HEK293 (cell line): ENCODE results near the gene SLC15A4.

Source experiments
- CTCF ChIA-PET: fragments of 350-600 bp; formaldehyde crosslinking; extraction: SDS; loops from one replicate; lab custom pipeline; 2021; ENCODE audit warnings: antibody characterized with exemption; lab: Yijun Ruan, JAX
- POLR2A ChIA-PET: fragments of 300-600 bp; formaldehyde crosslinking; extraction: SDS; loops from one replicate; lab custom pipeline; 2020; ENCODE audit warnings: antibody characterized with exemption, inconsistent platforms; lab: Yijun Ruan, JAX
- H3K27ac ChIP-seq: fragments of 200-500 bp; sonication (Bioruptor generic); 2 replicates; pipeline ENCODE4 v1.5.1; 2014; ENCODE audit warnings: low read depth, low read length, control low read depth, inconsistent platforms; ENCODE audit errors: extremely low read depth
- H3K36me3 ChIP-seq, 2 experiments: fragments of 200-500 bp in 1 of 2; sonication (Bioruptor generic) in 1 of 2; 1 replicate in 1 of 2; 2 replicates in 1 of 2; pipeline ENCODE4 v1.5.1; 2014 to 2017; ENCODE audit warnings: inconsistent platforms in 2 of 2, low read length in 2 of 2; ENCODE audit not compliant: control insufficient read depth in 2 of 2, insufficient read depth in 1 of 2
- H3K4me1 ChIP-seq: fragments of 200-500 bp; sonication (Bioruptor generic); 2 replicates; pipeline ENCODE4 v1.5.1; 2014; ENCODE audit warnings: mild to moderate bottlenecking, low read length, inconsistent platforms; ENCODE audit not compliant: control insufficient read depth, insufficient read depth
- H3K4me3 ChIP-seq: 2 replicates; pipeline ENCODE4 v1.5.1; 2011; ENCODE audit warnings: low read depth, mild to moderate bottlenecking, control low read depth, low read length, moderate library complexity
- H3K9me3 ChIP-seq: fragments of 200-500 bp; sonication (Bioruptor generic); 2 replicates; pipeline ENCODE4 v1.5.1; 2014; ENCODE audit warnings: low read depth, low read length, inconsistent platforms; ENCODE audit not compliant: control insufficient read depth, insufficient read depth
- ATF2 ChIP-seq: fragments of 450-650 bp; formaldehyde crosslinking; IDR thresholded peaks from 2 replicates; pipeline ENCODE4 v1.5.1; 2016; ENCODE audit warnings: missing biosample characterization, missing genetic modification characterization, low read depth
- BCL11A ChIP-seq: fragments of 450-650 bp; formaldehyde crosslinking; IDR thresholded peaks from 2 replicates; pipeline ENCODE4 v1.5.1; 2016; ENCODE audit warnings: low read depth, missing biosample characterization, missing genetic modification characterization
- EGR2 ChIP-seq: fragments of 450-650 bp; formaldehyde crosslinking; IDR thresholded peaks from 2 replicates; pipeline ENCODE4 v1.5.1; 2016; ENCODE audit warnings: low read depth, missing biosample characterization, missing genetic modification characterization
- HOXD13 ChIP-seq: sonication (generic); formaldehyde crosslinking; IDR thresholded peaks from 2 replicates; pipeline ENCODE4 v1.8.0; 2022; ENCODE audit warnings: missing genetic modification reagents, borderline replicate concordance
- MEIS1 ChIP-seq: sonication (generic); formaldehyde crosslinking; IDR thresholded peaks from 2 replicates; pipeline ENCODE4 v1.8.1; 2022; ENCODE audit warnings: missing genetic modification reagents, mild to moderate bottlenecking, borderline replicate concordance
- REPIN1 ChIP-seq: fragments of 450-650 bp; formaldehyde crosslinking; IDR thresholded peaks from 2 replicates; pipeline ENCODE4 v1.5.1; 2017; ENCODE audit warnings: missing biosample characterization, missing genetic modification characterization, low read depth
- SP2 ChIP-seq: fragments of 450-650 bp; formaldehyde crosslinking; IDR thresholded peaks from 2 replicates; pipeline ENCODE4 v1.5.1; 2016; ENCODE audit warnings: missing biosample characterization, missing genetic modification characterization
- TRIM28 ChIP-seq: IDR thresholded peaks from 2 replicates; pipeline ENCODE4 v1.6.1; 2011; ENCODE audit warnings: low read length, control low read depth, borderline replicate concordance
- ZBTB7A ChIP-seq: fragments of 450-650 bp; formaldehyde crosslinking; IDR thresholded peaks from 2 replicates; pipeline ENCODE4 v1.5.1; 2016; ENCODE audit warnings: low read depth, missing biosample characterization, missing genetic modification characterization
- ZFP3 ChIP-seq: fragments of 450-650 bp; formaldehyde crosslinking; IDR thresholded peaks from 2 replicates; pipeline ENCODE4 v1.5.1; 2016; ENCODE audit warnings: low read depth, missing biosample characterization, missing genetic modification characterization
- ZNF140 ChIP-seq: fragments of 450-650 bp; formaldehyde crosslinking; IDR thresholded peaks from 2 replicates; pipeline ENCODE4 v1.5.1; 2016; ENCODE audit warnings: missing biosample characterization, missing genetic modification characterization
- ZNF169 ChIP-seq: fragments of 450-650 bp; formaldehyde crosslinking; IDR thresholded peaks from 2 replicates; pipeline ENCODE4 v1.5.1; 2016; ENCODE audit warnings: missing biosample characterization, missing genetic modification characterization
- ZNF549 ChIP-seq: fragments of 450-650 bp; IDR thresholded peaks from 2 replicates; pipeline ENCODE4 v1.5.1; 2018; ENCODE audit warnings: missing biosample characterization, missing genetic modification characterization, mild to moderate bottlenecking, inconsistent platforms, moderate library complexity
- ZNF629 ChIP-seq: fragments of 450-650 bp; formaldehyde crosslinking; IDR thresholded peaks from 2 replicates; pipeline ENCODE4 v1.5.1; 2017; ENCODE audit warnings: missing biosample characterization, missing genetic modification characterization
- ZNF645 ChIP-seq: fragments of 450-650 bp; formaldehyde crosslinking; IDR thresholded peaks from 2 replicates; pipeline ENCODE4; 2016; ENCODE audit warnings: missing biosample characterization, missing genetic modification characterization
- ZNF660 ChIP-seq: fragments of 450-650 bp; IDR thresholded peaks from 2 replicates; pipeline ENCODE4 v1.5.1; 2018; ENCODE audit warnings: missing biosample characterization, mild to moderate bottlenecking, missing genetic modification characterization
- ZNF791 ChIP-seq: fragments of 450-650 bp; formaldehyde crosslinking; IDR thresholded peaks from 2 replicates; pipeline ENCODE4 v1.5.1; 2016; ENCODE audit warnings: missing biosample characterization, missing genetic modification characterization
- ZNF843 ChIP-seq: fragments of 450-650 bp; formaldehyde crosslinking; IDR thresholded peaks from 2 replicates; pipeline ENCODE4 v1.5.1; 2016; ENCODE audit warnings: missing biosample characterization, missing genetic modification characterization
- TF ChIP-seq, protein P1 (sequence below): fragments of 450-650 bp; formaldehyde crosslinking; IDR thresholded peaks from 2 replicates; pipeline ENCODE4 v1.5.0; 2017; ENCODE audit warnings: missing biosample characterization, missing genetic modification characterization, borderline replicate concordance
- TF ChIP-seq, protein P2 (sequence below): fragments of 450-650 bp; formaldehyde crosslinking; conservative IDR thresholded peaks from 2 replicates; pipeline ENCODE4 v1.5.1; 2016; ENCODE audit warnings: low read depth, missing biosample characterization, missing genetic modification characterization

SLC15A4 gene

DNA sequence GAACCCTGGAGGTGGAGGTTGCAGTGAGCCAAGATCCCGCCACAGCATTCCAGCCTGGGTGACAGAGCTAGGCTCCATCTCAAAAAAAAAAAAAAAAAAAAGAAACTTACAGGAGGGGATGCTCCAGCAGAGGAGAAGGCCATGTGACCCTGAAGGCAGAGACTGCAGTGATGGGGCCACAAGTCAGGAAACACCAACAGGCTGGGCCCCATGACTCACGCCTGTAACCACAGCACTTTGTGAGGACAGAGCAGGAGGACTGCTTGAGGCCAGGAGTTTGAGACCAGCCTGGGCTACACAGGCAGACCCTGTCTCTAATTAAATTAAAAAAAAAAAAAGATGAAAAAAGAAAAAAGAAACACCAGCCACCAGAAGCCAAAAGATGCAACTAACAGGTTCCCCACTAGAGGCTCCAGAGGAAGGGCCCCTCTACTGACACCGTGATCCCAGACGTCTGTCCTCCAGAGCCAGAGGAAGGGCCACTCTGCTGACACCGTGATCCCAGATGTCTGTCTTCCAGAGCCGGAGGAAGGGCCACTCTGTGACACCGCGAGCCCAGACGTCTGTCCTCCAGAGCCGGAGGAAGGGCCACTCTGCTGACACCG is 20.4 kb upstream of the SLC15A4 start:
- ChIA-PET CTCF (no interaction called here), POLR2A (no interaction called here)
- no peaks in the 10 kb centered on the region for H3K4me1 ChIP-seq
- no peaks in the 10 kb centered on the region for H3K9me3 ChIP-seq
- H3K4me3 ChIP-seq: no peak overlapping the region
- TF ChIP-seq REPIN1 (no peak), ZFP3 (tag by site-specific recombination) (no peak), ZNF645 (tag by site-specific recombination) (no peak), HOXD13 (CRISPR knock-in tag) (no peak), MEIS1 (CRISPR knock-in tag) (no peak), ZNF549 (tag by site-specific recombination) (no peak), ZNF629 (tag by site-specific recombination) (no peak), ZNF660 (tag by site-specific recombination) (no peak), SP2 (tag by site-specific recombination) (no peak), ZNF843 (tag by site-specific recombination) (no peak), ZNF140 (tag by site-specific recombination) (no peak), BCL11A (no peak), ZNF169 (tag by site-specific recombination) (no peak), ATF2 (tag by site-specific recombination) (no peak), ZNF791 (tag by site-specific recombination) (no peak), ZBTB7A (no peak), TRIM28 (no peak), EGR2 (tag by site-specific recombination) (no peak)
- TF ChIP-seq, protein P1, sequence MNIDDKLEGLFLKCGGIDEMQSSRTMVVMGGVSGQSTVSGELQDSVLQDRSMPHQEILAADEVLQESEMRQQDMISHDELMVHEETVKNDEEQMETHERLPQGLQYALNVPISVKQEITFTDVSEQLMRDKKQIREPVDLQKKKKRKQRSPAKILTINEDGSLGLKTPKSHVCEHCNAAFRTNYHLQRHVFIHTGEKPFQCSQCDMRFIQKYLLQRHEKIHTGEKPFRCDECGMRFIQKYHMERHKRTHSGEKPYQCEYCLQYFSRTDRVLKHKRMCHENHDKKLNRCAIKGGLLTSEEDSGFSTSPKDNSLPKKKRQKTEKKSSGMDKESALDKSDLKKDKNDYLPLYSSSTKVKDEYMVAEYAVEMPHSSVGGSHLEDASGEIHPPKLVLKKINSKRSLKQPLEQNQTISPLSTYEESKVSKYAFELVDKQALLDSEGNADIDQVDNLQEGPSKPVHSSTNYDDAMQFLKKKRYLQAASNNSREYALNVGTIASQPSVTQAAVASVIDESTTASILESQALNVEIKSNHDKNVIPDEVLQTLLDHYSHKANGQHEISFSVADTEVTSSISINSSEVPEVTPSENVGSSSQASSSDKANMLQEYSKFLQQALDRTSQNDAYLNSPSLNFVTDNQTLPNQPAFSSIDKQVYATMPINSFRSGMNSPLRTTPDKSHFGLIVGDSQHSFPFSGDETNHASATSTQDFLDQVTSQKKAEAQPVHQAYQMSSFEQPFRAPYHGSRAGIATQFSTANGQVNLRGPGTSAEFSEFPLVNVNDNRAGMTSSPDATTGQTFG (tag by site-specific recombination): no peak
- TF ChIP-seq, protein P2, sequence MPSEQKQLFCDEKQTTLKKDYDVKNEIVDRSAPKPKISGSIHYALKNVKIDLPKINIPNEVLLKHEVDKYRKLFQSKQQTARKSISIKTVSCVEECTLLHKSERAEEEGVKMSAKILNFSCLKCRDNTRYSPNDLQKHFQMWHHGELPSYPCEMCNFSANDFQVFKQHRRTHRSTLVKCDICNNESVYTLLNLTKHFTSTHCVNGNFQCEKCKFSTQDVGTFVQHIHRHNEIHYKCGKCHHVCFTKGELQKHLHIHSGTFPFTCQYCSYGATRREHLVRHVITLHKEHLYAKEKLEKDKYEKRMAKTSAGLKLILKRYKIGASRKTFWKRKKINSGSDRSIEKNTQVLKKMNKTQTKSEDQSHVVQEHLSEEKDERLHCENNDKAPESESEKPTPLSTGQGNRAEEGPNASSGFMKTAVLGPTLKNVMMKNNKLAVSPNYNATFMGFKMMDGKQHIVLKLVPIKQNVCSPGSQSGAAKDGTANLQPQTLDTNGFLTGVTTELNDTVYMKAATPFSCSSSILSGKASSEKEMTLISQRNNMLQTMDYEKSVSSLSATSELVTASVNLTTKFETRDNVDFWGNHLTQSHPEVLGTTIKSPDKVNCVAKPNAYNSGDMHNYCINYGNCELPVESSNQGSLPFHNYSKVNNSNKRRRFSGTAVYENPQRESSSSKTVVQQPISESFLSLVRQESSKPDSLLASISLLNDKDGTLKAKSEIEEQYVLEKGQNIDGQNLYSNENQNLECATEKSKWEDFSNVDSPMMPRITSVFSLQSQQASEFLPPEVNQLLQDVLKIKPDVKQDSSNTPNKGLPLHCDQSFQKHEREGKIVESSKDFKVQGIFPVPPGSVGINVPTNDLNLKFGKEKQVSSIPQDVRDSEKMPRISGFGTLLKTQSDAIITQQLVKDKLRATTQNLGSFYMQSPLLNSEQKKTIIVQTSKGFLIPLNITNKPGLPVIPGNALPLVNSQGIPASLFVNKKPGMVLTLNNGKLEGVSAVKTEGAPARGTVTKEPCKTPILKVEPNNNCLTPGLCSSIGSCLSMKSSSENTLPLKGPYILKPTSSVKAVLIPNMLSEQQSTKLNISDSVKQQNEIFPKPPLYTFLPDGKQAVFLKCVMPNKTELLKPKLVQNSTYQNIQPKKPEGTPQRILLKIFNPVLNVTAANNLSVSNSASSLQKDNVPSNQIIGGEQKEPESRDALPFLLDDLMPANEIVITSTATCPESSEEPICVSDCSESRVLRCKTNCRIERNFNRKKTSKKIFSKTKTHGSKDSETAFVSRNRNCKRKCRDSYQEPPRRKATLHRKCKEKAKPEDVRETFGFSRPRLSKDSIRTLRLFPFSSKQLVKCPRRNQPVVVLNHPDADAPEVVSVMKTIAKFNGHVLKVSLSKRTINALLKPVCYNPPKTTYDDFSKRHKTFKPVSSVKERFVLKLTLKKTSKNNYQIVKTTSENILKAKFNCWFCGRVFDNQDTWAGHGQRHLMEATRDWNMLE (tag by site-specific recombination): no peak
- H3K27ac ChIP-seq: no peak overlapping the region
- no peaks in the 10 kb centered on the region for H3K36me3 ChIP-seq
